Smooth muscle cell (in vitro differentiated cells): Measurements from ENCODE around the gene ST7L. TPM values are rescaled to one million over a fixed set of nuclear protein-coding genes. Genes with fewer than 3 reads are reported as not detected.

Experiments
- DNase-seq: peaks from one replicate; lab custom pipeline; 2025; ENCODE audit not compliant: unreplicated experiment; lab: John Stamatoyannopoulos, UW
- H2AFZ ChIP-seq: fragments of 200-600 bp; sonication (generic); 2 replicates; pipeline ENCODE4 v1.6.0; 2016; ENCODE audit warnings: antibody characterized with exemption, low read depth, mild to moderate bottlenecking
- H3F3A ChIP-seq: fragments of 200-600 bp; sonication (generic); 2 replicates; pipeline ENCODE4 v1.6.0; 2017; ENCODE audit warnings: antibody characterized with exemption, low read depth
- H3K27ac ChIP-seq: fragments of 200-600 bp; sonication (generic); 2 replicates; pipeline ENCODE4 v1.5.1; 2016; ENCODE audit warnings: low read depth, mild to moderate bottlenecking
- H3K27me3 ChIP-seq: fragments of 200-600 bp; sonication (generic); 2 replicates; pipeline ENCODE4 v1.6.1; 2016; ENCODE audit warnings: low read depth, mild to moderate bottlenecking
- H3K36me3 ChIP-seq: fragments of 200-600 bp; sonication (generic); 2 replicates; pipeline ENCODE4 v1.5.1; 2016; ENCODE audit warnings: low read depth
- H3K4me1 ChIP-seq: fragments of 200-600 bp; sonication (generic); 2 replicates; pipeline ENCODE4 v1.5.1; 2016; ENCODE audit warnings: low read depth
- H3K4me2 ChIP-seq: fragments of 200-600 bp; sonication (generic); 2 replicates; pipeline ENCODE4 v1.6.0; 2016; ENCODE audit warnings: mild to moderate bottlenecking
- H3K4me3 ChIP-seq: fragments of 200-600 bp; sonication (generic); 2 replicates; pipeline ENCODE4 v1.5.1; 2016; ENCODE audit warnings: mild to moderate bottlenecking
- H3K79me2 ChIP-seq: fragments of 200-600 bp; sonication (generic); 2 replicates; pipeline ENCODE4 v1.6.0; 2016; ENCODE audit warnings: low read depth, mild to moderate bottlenecking
- H3K9ac ChIP-seq: fragments of 200-600 bp; sonication (generic); 2 replicates; pipeline ENCODE4 v1.6.0; 2016; ENCODE audit warnings: low read depth
- H3K9me3 ChIP-seq: fragments of 200-600 bp; sonication (generic); replicated peaks from 2 replicates; pipeline ENCODE4 v1.5.1; 2016; ENCODE audit warnings: low read depth
- H4K20me1 ChIP-seq: fragments of 200-600 bp; sonication (generic); 2 replicates; pipeline ENCODE4 v1.6.0; 2016; ENCODE audit warnings: low read depth
- WGBS: methylation state at CpG from one replicate; pipeline ENCODE4 v1.1.7; 2016; ENCODE audit warnings: low lambda C conversion rate; 5-methylcytosine and 5-hydroxymethylcytosine counted together
- polyA plus RNA-seq: library from polyadenylated mRNA; unstranded; fragments of >200 nt; fragmentation: Nextera tagmentation; extraction: Ambion mirVana; gene quantifications from 2 replicates; pipeline ENCODE4 v1.2.1, GENCODE V29; 2016
- total RNA-seq: library from RNA; depleted of rRNA; stranded (reverse); fragments of >200 nt; gene quantifications from 2 replicates; pipeline ENCODE4 v1.2.3, GENCODE V29; 2014
- TF ChIP-seq, protein P1 (sequence below): fragments of 200-600 bp; sonication (generic); IDR thresholded peaks from 2 replicates; pipeline ENCODE4 v1.5.1; 2017; ENCODE audit warnings: borderline replicate concordance, mild to moderate bottlenecking, antibody characterized with exemption; ENCODE audit not compliant: insufficient read depth, poor library complexity, severe bottlenecking

Gene ST7L
- total and polyA plus RNA-seq, 2 experiments from 2014 or later, result 11.8 to 28.0 TPM

DNA sequence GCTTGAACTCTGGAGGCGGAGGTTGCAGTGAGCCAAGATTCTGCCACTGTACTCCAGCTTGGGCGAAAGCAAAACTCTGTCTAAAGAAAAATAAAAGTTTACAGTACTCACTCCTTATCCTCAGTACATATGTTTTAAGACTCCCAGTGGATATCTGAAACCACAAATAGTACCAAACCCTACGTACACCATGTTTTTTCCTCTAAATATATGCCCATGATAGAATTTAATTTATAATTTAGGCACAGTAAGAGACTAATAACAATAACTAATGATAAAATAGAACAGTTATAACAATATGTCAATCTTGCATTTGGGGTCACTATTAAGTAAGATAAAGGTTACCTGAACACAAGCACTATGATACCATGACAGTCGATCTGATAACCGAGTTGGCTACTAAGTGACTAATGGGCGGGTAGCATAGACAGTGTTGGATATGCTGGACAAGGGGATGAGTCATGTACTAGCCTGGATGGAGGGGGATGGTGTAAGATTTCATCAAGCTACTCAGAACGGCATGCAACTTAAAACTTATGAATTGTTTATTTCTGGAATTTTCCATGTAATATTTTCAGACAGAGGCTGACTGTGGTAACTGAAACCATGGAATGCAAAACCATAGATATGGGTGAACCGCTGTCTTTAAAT is 43.7 kb downstream of the ST7L start:
- Histone ChIP-seq H3K27ac (peak overlapping the region; percentile 71), H3K9me3 (no peaks in the 10 kb centered on the region), H3K9ac (no peak overlapping the region), H3F3A (peaks cover 6% of the 10 kb centered on the region), H3K36me3 (no peaks in the 10 kb centered on the region), H4K20me1 (no peaks in the 10 kb centered on the region), H3K4me3 (no peak overlapping the region), H3K4me2 (peak overlapping the region; percentile 36), H3K4me1 (no peaks in the 10 kb centered on the region), H3K27me3 (no peaks in the 10 kb centered on the region), H3K79me2 (no peaks in the 10 kb centered on the region), H2AFZ (no peak overlapping the region)
- WGBS, result 34% methylated on average over 8 of the region's 8 CpGs
- TF ChIP-seq, protein P1, sequence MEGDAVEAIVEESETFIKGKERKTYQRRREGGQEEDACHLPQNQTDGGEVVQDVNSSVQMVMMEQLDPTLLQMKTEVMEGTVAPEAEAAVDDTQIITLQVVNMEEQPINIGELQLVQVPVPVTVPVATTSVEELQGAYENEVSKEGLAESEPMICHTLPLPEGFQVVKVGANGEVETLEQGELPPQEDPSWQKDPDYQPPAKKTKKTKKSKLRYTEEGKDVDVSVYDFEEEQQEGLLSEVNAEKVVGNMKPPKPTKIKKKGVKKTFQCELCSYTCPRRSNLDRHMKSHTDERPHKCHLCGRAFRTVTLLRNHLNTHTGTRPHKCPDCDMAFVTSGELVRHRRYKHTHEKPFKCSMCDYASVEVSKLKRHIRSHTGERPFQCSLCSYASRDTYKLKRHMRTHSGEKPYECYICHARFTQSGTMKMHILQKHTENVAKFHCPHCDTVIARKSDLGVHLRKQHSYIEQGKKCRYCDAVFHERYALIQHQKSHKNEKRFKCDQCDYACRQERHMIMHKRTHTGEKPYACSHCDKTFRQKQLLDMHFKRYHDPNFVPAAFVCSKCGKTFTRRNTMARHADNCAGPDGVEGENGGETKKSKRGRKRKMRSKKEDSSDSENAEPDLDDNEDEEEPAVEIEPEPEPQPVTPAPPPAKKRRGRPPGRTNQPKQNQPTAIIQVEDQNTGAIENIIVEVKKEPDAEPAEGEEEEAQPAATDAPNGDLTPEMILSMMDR, result no peak
- no peak for DNase-seq

DNA sequence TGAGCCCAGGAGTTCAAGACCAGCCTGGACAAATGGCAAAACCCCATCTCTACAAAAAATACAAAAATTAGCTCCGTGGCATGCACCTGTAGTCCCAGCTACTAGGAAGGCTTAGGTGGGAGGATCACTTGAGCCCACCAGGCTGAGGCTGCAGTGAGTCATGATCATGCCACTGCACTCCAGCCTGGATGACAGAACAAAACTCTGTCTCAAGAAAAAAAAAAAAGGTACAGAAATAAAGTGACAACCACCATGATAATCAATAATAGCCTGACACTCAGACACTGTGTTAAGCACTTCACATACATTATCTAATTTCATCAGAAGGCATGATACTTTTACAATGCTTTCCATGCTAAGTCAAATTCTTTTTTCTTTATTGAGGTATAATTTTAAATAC is 53.1 kb downstream of the ST7L start:
- no peak for DNase-seq
- Histone ChIP-seq H3K9me3 (no peaks in the 10 kb centered on the region), H3F3A (no peaks in the 10 kb centered on the region), H4K20me1 (no peaks in the 10 kb centered on the region), H3K4me2 (no peak overlapping the region), H3K9ac (no peak overlapping the region), H3K4me3 (no peak overlapping the region), H3K4me1 (no peaks in the 10 kb centered on the region), H3K27ac (no peak overlapping the region), H2AFZ (no peak overlapping the region), H3K79me2 (no peaks in the 10 kb centered on the region), H3K36me3 (peaks cover 3% of the 10 kb centered on the region), H3K27me3 (no peaks in the 10 kb centered on the region)
- 87% methylated on average over 1 of the region's 1 CpG for WGBS
- TF ChIP-seq, protein P1, result no peak

DNA sequence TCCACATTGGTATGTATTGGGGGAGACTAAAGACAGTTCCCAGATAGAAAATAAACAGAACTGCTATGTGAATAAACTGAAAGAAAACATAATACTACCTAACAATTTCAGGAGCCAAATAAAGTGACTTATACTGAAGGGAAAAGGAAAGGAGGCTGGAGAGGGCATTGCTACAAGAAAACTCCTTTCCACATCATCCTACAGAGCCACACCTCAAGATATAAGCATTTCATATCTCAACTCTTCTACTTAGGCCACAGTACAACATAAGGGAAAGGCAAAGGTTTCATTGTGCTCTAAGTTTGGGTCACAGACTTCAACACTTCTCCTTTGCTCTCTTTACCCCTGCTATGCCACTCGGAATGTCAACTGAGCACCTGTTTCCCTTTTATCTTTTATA is 54.9 kb downstream of the ST7L start:
- DNase-seq, result no peak
- TF ChIP-seq, protein P1, result no peak

DNA sequence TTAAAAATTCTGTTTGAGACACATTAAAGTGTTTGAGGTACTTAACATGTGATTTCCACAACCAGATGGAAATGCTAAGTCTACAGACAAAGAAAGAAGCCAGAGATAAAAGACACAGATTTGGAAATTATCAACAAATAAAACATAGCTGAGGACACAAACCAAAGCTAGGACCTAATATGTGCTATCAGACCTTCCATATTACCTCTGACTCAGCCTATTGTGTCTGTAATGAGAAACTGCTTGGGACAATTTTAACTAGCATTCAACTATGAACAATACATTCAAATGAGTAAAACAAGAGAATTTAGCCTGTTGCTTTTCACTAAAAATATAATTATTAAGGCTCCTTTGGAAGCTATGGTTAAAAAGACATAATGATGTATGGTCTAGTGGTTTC is 55.6 kb downstream of the ST7L start:
- no peaks in the 10 kb centered on the region for H4K20me1 ChIP-seq
- H3K9me3 ChIP-seq, result no peaks in the 10 kb centered on the region
- no peak overlapping the region for H3K27ac ChIP-seq
- no peak overlapping the region for H3K9ac ChIP-seq
- TF ChIP-seq, protein P1, result no peak
- H3K4me2 ChIP-seq, result no peak overlapping the region
- DNase-seq, result no peak
- H3K4me1 ChIP-seq, result peaks cover 8% of the 10 kb centered on the region
- no peaks in the 10 kb centered on the region for H3K79me2 ChIP-seq
- peaks cover 3% of the 10 kb centered on the region for H3K36me3 ChIP-seq
- no peak overlapping the region for H3K4me3 ChIP-seq
- H3F3A ChIP-seq, result no peaks in the 10 kb centered on the region
- no peaks in the 10 kb centered on the region for H3K27me3 ChIP-seq
- H2AFZ ChIP-seq, result no peak overlapping the region

More for the DNA sequence above, 54.9 kb downstream of the ST7L start:
- no peak overlapping the region for H3K4me3 ChIP-seq
- no peak overlapping the region for H3K4me2 ChIP-seq
- peaks cover under 1% of the 10 kb centered on the region for H3K4me1 ChIP-seq
- no peaks in the 10 kb centered on the region for H3K79me2 ChIP-seq
- peaks cover 3% of the 10 kb centered on the region for H3K36me3 ChIP-seq
- H3K9me3 ChIP-seq, result no peaks in the 10 kb centered on the region
- no peaks in the 10 kb centered on the region for H4K20me1 ChIP-seq
- 96% methylated on average over 1 of the region's 1 CpG for WGBS
- no peak overlapping the region for H3K9ac ChIP-seq
- no peaks in the 10 kb centered on the region for H3F3A ChIP-seq
- no peaks in the 10 kb centered on the region for H3K27me3 ChIP-seq
- no peak overlapping the region for H3K27ac ChIP-seq
- H2AFZ ChIP-seq, result no peak overlapping the region
